HEK293 (cell line): ENCODE data around the gene NIT1.

Experiments
- CTCF ChIA-PET: fragments of 350-600 bp; formaldehyde crosslinking; extraction: SDS; loops from one replicate; lab custom pipeline; 2021; ENCODE audit warnings: antibody characterized with exemption; lab: Yijun Ruan, JAX
- POLR2A ChIA-PET: fragments of 300-600 bp; formaldehyde crosslinking; extraction: SDS; loops from one replicate; lab custom pipeline; 2020; ENCODE audit warnings: antibody characterized with exemption, inconsistent platforms; lab: Yijun Ruan, JAX
- H3K27ac ChIP-seq: fragments of 200-500 bp; sonication (Bioruptor generic); 2 replicates; pipeline ENCODE4 v1.5.1; 2014; ENCODE audit warnings: low read depth, low read length, control low read depth, inconsistent platforms; ENCODE audit errors: extremely low read depth
- H3K36me3 ChIP-seq, 2 experiments: fragments of 200-500 bp in 1 of 2; sonication (Bioruptor generic) in 1 of 2; 1 replicate in 1 of 2; 2 replicates in 1 of 2; pipeline ENCODE4 v1.5.1; 2014 to 2017; ENCODE audit warnings: inconsistent platforms in 2 of 2, low read length in 2 of 2; ENCODE audit not compliant: control insufficient read depth in 2 of 2, insufficient read depth in 1 of 2
- H3K4me1 ChIP-seq: fragments of 200-500 bp; sonication (Bioruptor generic); 2 replicates; pipeline ENCODE4 v1.5.1; 2014; ENCODE audit warnings: mild to moderate bottlenecking, low read length, inconsistent platforms; ENCODE audit not compliant: control insufficient read depth, insufficient read depth
- H3K4me3 ChIP-seq: 2 replicates; pipeline ENCODE4 v1.5.1; 2011; ENCODE audit warnings: low read depth, mild to moderate bottlenecking, control low read depth, low read length, moderate library complexity
- H3K9me3 ChIP-seq: fragments of 200-500 bp; sonication (Bioruptor generic); 2 replicates; pipeline ENCODE4 v1.5.1; 2014; ENCODE audit warnings: low read depth, low read length, inconsistent platforms; ENCODE audit not compliant: control insufficient read depth, insufficient read depth
- AEBP2 ChIP-seq: fragments of 450-650 bp; formaldehyde crosslinking; IDR thresholded peaks from 2 replicates; pipeline ENCODE4 v1.5.1; 2016; ENCODE audit warnings: missing biosample characterization, missing genetic modification characterization, borderline replicate concordance
- CTCF ChIP-seq: fragments of 450-650 bp; formaldehyde crosslinking; IDR thresholded peaks from 2 replicates; pipeline ENCODE4 v1.5.1; 2016; ENCODE audit warnings: missing biosample characterization, missing genetic modification characterization
- GLIS2 ChIP-seq: fragments of 450-650 bp; formaldehyde crosslinking; IDR thresholded peaks from 2 replicates; pipeline ENCODE4 v1.5.1; 2016; ENCODE audit warnings: missing biosample characterization, missing genetic modification characterization
- OVOL3 ChIP-seq: fragments of 450-650 bp; formaldehyde crosslinking; IDR thresholded peaks from 2 replicates; pipeline ENCODE4 v1.5.1; 2016; ENCODE audit warnings: missing biosample characterization, missing genetic modification characterization
- PRDM10 ChIP-seq: fragments of 450-650 bp; formaldehyde crosslinking; IDR thresholded peaks from 2 replicates; pipeline ENCODE4 v1.5.1; 2016; ENCODE audit warnings: missing biosample characterization, missing genetic modification characterization
- REST ChIP-seq: fragments of 450-650 bp; formaldehyde crosslinking; IDR thresholded peaks from 2 replicates; pipeline ENCODE4 v1.5.1; 2016; ENCODE audit warnings: missing biosample characterization, missing genetic modification characterization
- SCRT1 ChIP-seq: fragments of 450-650 bp; formaldehyde crosslinking; IDR thresholded peaks from 2 replicates; pipeline ENCODE4 v1.5.1; 2016; ENCODE audit warnings: missing biosample characterization, missing genetic modification characterization, borderline replicate concordance
- ZBTB11 ChIP-seq: fragments of 450-650 bp; formaldehyde crosslinking; conservative IDR thresholded peaks from 2 replicates; pipeline ENCODE4 v1.5.1; 2016; ENCODE audit warnings: low read depth, missing biosample characterization, missing genetic modification characterization
- ZBTB21 ChIP-seq: fragments of 450-650 bp; formaldehyde crosslinking; IDR thresholded peaks from 2 replicates; pipeline ENCODE4 v1.5.1; 2017; ENCODE audit warnings: missing biosample characterization, missing genetic modification characterization
- ZNF132 ChIP-seq: fragments of 450-650 bp; formaldehyde crosslinking; IDR thresholded peaks from 2 replicates; pipeline ENCODE4 v1.5.1; 2017; ENCODE audit warnings: missing biosample characterization, missing genetic modification characterization, borderline replicate concordance
- ZNF140 ChIP-seq: fragments of 450-650 bp; formaldehyde crosslinking; IDR thresholded peaks from 2 replicates; pipeline ENCODE4 v1.5.1; 2016; ENCODE audit warnings: missing biosample characterization, missing genetic modification characterization
- ZNF280D ChIP-seq: fragments of 450-650 bp; formaldehyde crosslinking; IDR thresholded peaks from 2 replicates; pipeline ENCODE4 v1.5.1; 2016; ENCODE audit warnings: missing biosample characterization, missing genetic modification characterization
- ZNF664 ChIP-seq: fragments of 450-650 bp; formaldehyde crosslinking; IDR thresholded peaks from 2 replicates; pipeline ENCODE4 v1.5.1; 2016; ENCODE audit warnings: missing biosample characterization, missing genetic modification characterization
- ZNF76 ChIP-seq: fragments of 450-650 bp; formaldehyde crosslinking; IDR thresholded peaks from 2 replicates; pipeline ENCODE4; 2016; ENCODE audit warnings: low read depth, missing biosample characterization, missing genetic modification characterization, borderline replicate concordance

The NIT1 gene

GRCh38 chr1:161159913-161160243 lies 42.0 kb downstream of the NIT1 start (continued):
- TF ChIP-seq SCRT1 (tag by site-specific recombination) (no peak), ZNF76 (tag by site-specific recombination) (no peak), GLIS2 (tag by site-specific recombination) (0 out of 2 replicates have a peak, but pooled peaks have one; percentile 31), ZNF132 (tag by site-specific recombination) (no peak), ZNF664 (no peak), ZBTB21 (tag by site-specific recombination) (no peak)

- H3K4me3 ChIP-seq = no peak overlapping the region
- peaks cover 7% of the 10 kb centered on the region; the same call in 1 of the 2 replicates for H3K4me1 ChIP-seq
Measured at GRCh38 chr1:161160671-161161145, 42.8 kb downstream of the NIT1 start.

More at GRCh38 chr1:161160671-161161145, 42.8 kb downstream of the NIT1 start:
- ChIA-PET POLR2A (interaction anchor here (1.2 to 1.6 kb wide), 2 partner anchors 17 to 65 kb away, joined by 3 to 5 read pairs; partner anchors contain the start of genes B4GALT3 and TOMM40L), CTCF (interaction anchor here (0.6 kb wide), 1 partner anchor 379 kb away, joined by 3 read pairs; no protein-coding TSS in a partner anchor)
- peaks cover 5 to 74% of the 10 kb centered on the region in 2 experiments; a peak in 2 of 3 replicates for H3K36me3 ChIP-seq
- H3K9me3 ChIP-seq = no peaks in the 10 kb centered on the region
- TF ChIP-seq ZNF140 (tag by site-specific recombination) (no peak), PRDM10 (tag by site-specific recombination) (peak; percentile 96), ZBTB11 (tag by site-specific recombination) (no peak), AEBP2 (tag by site-specific recombination) (no peak), CTCF (tag by site-specific recombination) (no peak), REST (tag by site-specific recombination) (no peak), OVOL3 (tag by site-specific recombination) (no peak), ZNF280D (tag by site-specific recombination) (no peak)
- no peak overlapping the region for H3K27ac ChIP-seq
